GM19468 (cell line): ENCODE results near the gene ADIRF.
"Not testable (repeated sequence)": the region's sequence is repeated elsewhere in the genome, so short reads cannot be mapped to it uniquely, and the experiment has no call there.

Source experiments
- ATAC-seq: cut with Tn5 transposase; IDR thresholded peaks from one replicate; pipeline ENCODE4 v1.9.1; 2021; ENCODE audit warnings: mild to moderate bottlenecking, moderate library complexity, moderate number of reproducible peaks; ENCODE audit not compliant: unreplicated experiment; ENCODE audit errors: extremely low read depth

ADIRF gene

GRCh38 chr10:86945361-86946212 lies 22.7 kb upstream of the ADIRF start:
- ATAC-seq: no peak

GRCh38 chr10:86946213-86947155 lies 21.8 kb upstream of the ADIRF start:
- ATAC-seq: no peak

DNA sequence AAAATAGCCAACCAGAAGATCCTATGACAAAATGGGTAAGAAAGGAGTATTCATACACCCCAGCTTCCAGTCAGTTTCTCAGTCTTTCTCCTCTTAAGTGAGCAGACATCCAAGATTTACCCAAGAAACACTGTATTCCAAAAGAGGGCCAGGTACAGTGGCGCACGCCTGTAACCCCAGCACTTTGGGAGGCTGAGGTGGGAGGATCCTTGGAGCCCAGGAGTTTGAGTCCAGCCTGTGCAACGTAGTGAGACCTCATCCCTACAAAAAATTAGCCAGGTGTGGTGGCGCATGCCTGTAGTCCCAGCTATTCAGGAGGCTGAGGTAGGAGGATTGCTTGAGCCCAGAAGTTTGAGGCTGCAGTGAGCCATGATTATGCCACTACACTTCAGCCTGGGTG lies 20.5 kb upstream of the ADIRF start:
- ATAC-seq: not testable (repeated sequence)

GRCh38 chr10:86950349-86950748 lies 17.9 kb upstream of the ADIRF start:
- no peak for ATAC-seq

DNA sequence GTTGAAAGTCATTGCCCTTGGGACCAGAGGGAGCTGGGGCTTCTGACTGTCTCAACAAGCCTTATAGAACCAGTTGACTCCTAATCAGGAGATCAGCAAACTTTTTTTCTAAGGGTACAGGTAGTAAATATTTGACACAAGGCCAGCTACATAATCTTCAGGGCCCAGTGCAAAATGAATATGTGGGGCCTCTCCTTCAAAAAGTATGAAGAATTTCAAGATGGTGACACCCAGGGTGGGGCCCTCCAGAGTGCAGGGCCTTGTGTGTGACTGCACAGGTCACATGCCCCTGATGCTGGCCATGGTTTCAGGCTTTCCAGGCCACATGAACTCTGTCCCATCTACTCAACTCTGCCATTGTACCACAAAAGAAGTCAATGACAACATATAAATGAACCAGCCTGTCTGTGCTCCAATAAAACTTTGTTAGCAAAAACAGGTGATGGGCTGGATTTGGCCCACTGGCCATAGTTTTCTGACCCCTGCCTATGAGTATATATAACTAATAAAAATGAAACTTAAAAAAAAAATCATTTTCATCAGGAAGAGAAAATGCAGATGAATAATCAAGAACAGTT lies 17.0 kb upstream of the ADIRF start:
- ATAC-seq: no peak

DNA sequence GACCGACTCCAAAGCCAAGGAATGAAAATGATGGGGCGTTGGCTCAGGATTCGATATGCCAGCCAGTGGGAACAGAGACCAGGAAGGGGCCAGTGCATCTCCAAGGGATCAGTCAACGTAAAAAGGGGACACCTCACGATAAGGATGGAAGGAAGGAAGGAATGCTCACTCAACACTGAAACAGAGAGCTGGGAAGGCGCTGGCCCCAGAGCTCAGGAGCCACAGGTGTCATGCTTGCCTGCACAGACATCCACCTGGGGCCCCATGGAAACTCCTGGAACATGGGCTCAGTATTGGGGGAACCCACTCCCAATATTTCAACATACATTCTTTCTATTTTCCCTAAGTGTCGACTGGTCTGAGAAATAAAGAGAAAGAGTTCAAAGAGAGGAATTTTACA lies 16.2 kb upstream of the ADIRF start:
- ATAC-seq: no peak

- not testable (repeated sequence) for ATAC-seq
Measured at GRCh38 chr10:86952697-86953096, 15.6 kb upstream of the ADIRF start.

DNA sequence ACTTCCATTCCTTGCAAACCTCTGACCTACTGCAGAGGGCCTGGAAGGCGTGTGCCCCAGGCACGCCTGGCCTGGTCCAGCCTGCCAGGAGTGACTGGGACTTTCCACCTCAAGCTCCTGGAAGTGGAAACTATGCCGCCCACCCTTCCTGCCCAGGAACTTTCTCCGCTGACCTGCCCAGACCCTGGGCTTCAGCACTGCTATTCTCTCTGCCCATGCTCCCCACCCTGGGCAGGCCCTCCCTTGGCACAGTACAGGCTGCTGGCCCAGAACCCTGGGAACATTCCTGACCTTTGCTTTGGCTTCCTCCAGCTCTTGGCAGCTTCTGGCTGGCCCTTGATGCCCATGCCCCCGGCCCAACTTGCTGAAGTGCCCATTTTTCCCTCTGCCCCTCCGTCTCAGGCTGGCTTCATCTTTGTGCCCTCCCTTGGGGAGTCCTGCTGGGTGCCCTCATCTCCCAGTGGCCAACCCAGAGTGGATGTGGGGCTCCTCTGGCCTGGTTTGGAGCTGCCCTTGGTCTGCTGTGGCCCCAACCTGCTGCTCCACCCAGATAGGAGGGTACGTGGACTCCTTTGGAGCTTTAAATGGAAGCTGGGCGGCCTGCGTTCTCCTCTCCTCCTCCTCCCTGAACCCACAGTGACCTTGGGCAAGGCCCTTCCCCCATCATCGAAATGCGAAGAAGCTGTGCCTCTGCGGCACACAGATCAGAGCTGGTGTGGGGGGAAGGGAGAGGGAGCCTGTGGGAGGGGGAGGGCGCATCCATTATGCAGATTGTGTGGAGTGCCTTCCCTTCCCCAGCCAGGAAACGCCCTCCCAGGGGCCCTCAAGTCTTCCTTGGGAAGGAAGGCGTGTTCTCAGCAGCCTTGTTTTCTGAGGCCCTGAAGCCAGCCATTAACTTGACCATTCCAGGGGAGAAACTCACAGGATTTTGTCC lies 14.3 kb upstream of the ADIRF start:
- ATAC-seq: no peak

DNA sequence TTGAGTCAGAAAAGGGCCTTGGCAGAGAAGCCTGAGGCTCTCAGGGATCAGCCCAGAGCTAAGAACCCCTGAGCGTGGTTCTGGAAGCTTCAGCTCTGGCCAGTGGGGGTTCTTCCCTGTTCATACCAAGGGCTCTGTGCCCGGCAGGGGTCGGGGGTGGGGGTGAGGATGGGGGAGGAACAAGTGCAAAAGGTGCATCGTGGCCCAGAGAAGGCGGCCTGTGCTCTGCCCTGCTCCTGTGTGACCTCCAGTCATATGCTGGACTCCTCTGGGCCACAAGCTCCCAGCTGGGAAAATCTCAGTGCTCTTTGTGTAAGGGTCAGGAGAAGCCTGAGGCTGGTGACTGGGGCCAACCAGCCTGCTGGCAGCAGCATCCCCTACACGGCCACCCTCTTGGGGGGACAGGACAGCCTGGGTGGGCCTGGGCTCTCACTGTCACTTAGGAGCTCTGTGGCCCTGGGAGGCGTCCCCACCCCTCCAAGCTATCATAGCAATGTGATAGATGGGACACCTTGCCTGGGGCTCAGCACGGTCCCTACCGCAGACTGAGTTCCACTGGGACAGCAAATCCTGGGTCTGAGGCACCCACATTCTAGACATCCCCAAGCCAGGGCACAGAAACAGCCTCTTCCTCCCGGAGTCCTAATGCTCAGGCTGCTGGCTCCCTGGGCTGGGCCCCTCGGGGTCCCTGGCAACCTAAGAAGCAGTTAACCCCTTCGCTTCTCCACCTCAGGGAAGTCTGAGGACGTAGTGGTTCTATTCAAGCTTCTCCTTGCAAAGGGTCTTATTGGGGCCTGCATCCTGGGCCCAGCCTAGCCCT lies 13.4 kb upstream of the ADIRF start:
- no peak for ATAC-seq

GRCh38 chr10:86955501-86956194 lies 12.6 kb upstream of the ADIRF start:
- no peak for ATAC-seq

- ATAC-seq: no peak
Measured at GRCh38 chr10:86956195-86956847, 12.0 kb upstream of the ADIRF start.

GRCh38 chr10:86956848-86957448 lies 11.3 kb upstream of the ADIRF start:
- no peak for ATAC-seq

GRCh38 chr10:86957471-86958115 lies 10.7 kb upstream of the ADIRF start, which contains the start of gene MMRN2:
MMRN2 (minus strand) TSS chr10:86957615; CDS start chr10:86957541, 74 bp downstream.
- ATAC-seq: no peak

- ATAC-seq: no peak
Measured at GRCh38 chr10:86958116-86958900, 10.0 kb upstream of the ADIRF start, which contains the start of gene SNCG. SNCG (plus strand) TSS chr10:86958599; CDS start chr10:86958698, 99 bp downstream.

DNA sequence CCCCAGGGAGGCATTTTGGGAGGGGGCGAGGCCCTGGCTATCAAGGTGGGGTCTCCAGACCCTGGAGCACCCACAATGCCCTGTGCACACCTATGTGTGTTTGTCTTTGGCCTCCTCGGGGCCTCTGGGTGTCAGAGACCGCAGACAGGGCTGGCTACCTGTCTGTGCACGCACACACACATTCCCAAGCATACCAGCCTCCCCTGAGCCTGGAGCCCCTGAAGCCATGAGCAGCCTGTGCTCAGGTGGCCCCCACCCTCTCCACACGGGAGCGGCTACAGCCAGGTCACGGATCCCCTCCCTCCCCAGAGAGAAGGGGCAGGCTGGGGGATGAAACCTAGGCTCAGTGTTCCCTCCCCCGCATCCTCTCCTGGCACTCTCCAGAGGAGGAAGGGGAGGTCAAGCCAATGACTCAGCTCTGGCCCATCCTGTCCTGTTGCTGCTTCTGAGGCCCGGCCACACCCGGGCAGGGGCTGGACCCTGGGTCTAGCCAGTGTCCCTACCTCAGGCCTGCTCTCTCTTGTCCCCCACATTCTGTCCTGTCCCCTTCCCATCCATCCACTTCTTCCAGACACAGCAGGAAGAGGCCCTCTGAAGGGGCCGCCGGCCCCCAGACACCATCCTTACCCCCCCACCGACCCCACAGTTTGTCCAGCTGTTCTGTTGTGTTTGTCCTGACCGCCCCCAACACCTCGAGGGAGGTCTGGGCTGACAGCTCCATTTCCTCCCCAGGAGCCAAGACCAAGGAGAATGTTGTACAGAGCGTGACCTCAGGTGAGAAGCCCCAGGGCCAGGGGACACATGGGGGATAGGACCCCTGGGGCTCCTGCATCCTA lies 9.2 kb upstream of the ADIRF start:
- ATAC-seq: no peak
